Psoas muscle (tissue), 8 donors: ENCODE data around the gene ACSL6. TPM values are rescaled to one million over a fixed set of nuclear protein-coding genes. Genes with fewer than 3 reads are reported as not detected.

Experiments used
- ATAC-seq, 4 donors: fragments of 200-7000 bp; cut with Tn5 transposase; one replicate each; pipeline ENCODE4 v1.9.1; 2020; ENCODE audit warnings: moderate library complexity in 3 of 4, mild to moderate bottlenecking in 2 of 4
- DNase-seq, 2 donors: peaks; one replicate each; pipeline ENCODE4 v3.0.0-alpha.2; 2020
- H3K27ac ChIP-seq: fragments of 200-600 bp; one replicate; pipeline ENCODE4 v1.8.0; 2022
- H3K27me3 ChIP-seq, 3 donors: fragments of 200-600 bp in 1 of 3; one replicate each; pipeline versions ENCODE4 v1.6.1 to v1.8.0; 2013 to 2022; ENCODE audit warnings: low read length in 2 of 3, mild to moderate bottlenecking in 2 of 3, moderate library complexity in 1 of 3; ENCODE audit not compliant: insufficient read depth in 3 of 3
- H3K36me3 ChIP-seq, 2 donors: fragments of 200-600 bp in 1 of 2; one replicate each; pipeline versions ENCODE4 v1.6.1 to v1.8.0; 2013 to 2022; ENCODE audit warnings: low read depth in 1 of 2, mild to moderate bottlenecking in 1 of 2, moderate library complexity in 1 of 2; ENCODE audit not compliant: insufficient read depth in 1 of 2
- H3K4me1 ChIP-seq: fragments of 200-600 bp; one replicate; pipeline ENCODE4 v1.8.0; 2022
- H3K4me3 ChIP-seq: fragments of 200-600 bp; one replicate; pipeline ENCODE4 v1.8.0; 2022; ENCODE audit warnings: mild to moderate bottlenecking
- H3K9me3 ChIP-seq: fragments of 200-600 bp; one replicate; pipeline ENCODE4 v1.8.0; 2022
- CTCF ChIP-seq: fragments of 200-600 bp; IDR thresholded peaks from one replicate; pipeline ENCODE4 v1.8.0; 2022; ENCODE audit warnings: antibody characterized with exemption
- WGBS, 3 donors: extraction: QIAGEN DNeasy Blood & Tissue Kit; methylation state at CpG; one replicate each; pipeline versions ENCODE4 v1.1.6 to v1.1.7; 2013; 5-methylcytosine and 5-hydroxymethylcytosine counted together
- intact Hi-C, 2 donors: fragments of 100-400 bp; cut with DNase I; formaldehyde crosslinking; loops; one replicate each; pipeline versions ENCODE4 v1.11.0 to v1.14.2; 2022
- polyA plus RNA-seq, 3 donors: library from polyadenylated mRNA; stranded (reverse); fragments of 200-250 nt; gene quantifications; one replicate each; pipeline ENCODE4 v1.2.3, GENCODE V29; 2013
- total RNA-seq, 4 donors: library from RNA; stranded (reverse); fragmentation: NEBNext Ultra II Directional in 2 of 4; extraction: Animal tissue kit (Norgen Biotek cat#: 25700) in 2 of 4; gene quantifications; one replicate each; pipeline versions ENCODE4 v1.2.1 to v1.2.4, GENCODE V29; 2021 to 2023
- donor health status: healthy with polysubstance abuse.
- donor health status: DM: no; HTN: no; CAD: no; lungs with moderate emphysema.
- donor health status: Bipolar disorder and iron deficiency.
- donor health status: healthy.
- donor health status: DM: yes; HTN: yes; CAD: no.
- donor health status: DM: no; HTN: no; CAD: no.
- donor health status: DM: no; HTN: no; CAD: no.
- donor health status: DM: yes; HTN: yes; CAD: no.

Gene ACSL6
- total and polyA plus RNA-seq, 7 donors, result 0.12 to 2.2 (median 0.52) TPM

GRCh38 chr5:131974956-131975726, 36.3 kb downstream of the ACSL6 start:
- Histone ChIP-seq H3K27me3 (no peaks in the 10 kb centered on the region), H3K27ac (no peak overlapping the region), H3K36me3 (no peaks in the 10 kb centered on the region), H3K4me3 (no peak overlapping the region), H3K4me1 (no peaks in the 10 kb centered on the region), H3K9me3 (no peaks in the 10 kb centered on the region)
- intact Hi-C loops, result no loop called here
- no peak for TF ChIP-seq CTCF
- ATAC-seq (no peak), DNase-seq (no peak)
- 57 to 66% (median 58%) methylated on average over 12 of the region's 12 CpGs for WGBS, 3 donors

- Histone ChIP-seq H3K4me1 (no peaks in the 10 kb centered on the region), H3K4me3 (no peak overlapping the region), H3K9me3 (no peaks in the 10 kb centered on the region), H3K36me3 (no peaks in the 10 kb centered on the region), H3K27me3 (no peaks in the 10 kb centered on the region), H3K27ac (no peak overlapping the region)
- ATAC-seq (no peak), DNase-seq (no peak)
- 70 to 74% (median 71%) methylated on average over 5 of the region's 5 CpGs for WGBS, 3 donors
- TF ChIP-seq CTCF, result no peak
- intact Hi-C loops, result no loop called here
These were observed 36.9 kb downstream of the ACSL6 start for GRCh38 chr5:131974622-131974955.

GRCh38 chr5:131974016-131974415, 37.4 kb downstream of the ACSL6 start:
- no peak for ATAC-seq
- WGBS, 3 donors, result 83 to 100% (median 85%) methylated on average over 1 of the region's 1 CpG

GRCh38 chr5:131973089-131973712, 38.3 kb downstream of the ACSL6 start:
- 90 to 92% (median 91%) methylated on average over 9 of the region's 9 CpGs for WGBS, 3 donors
- no peak overlapping the region for H3K4me3 ChIP-seq
- no peak for TF ChIP-seq CTCF
- ATAC-seq, result no peak
- H3K9me3 ChIP-seq, result no peaks in the 10 kb centered on the region
- no peaks in the 10 kb centered on the region for H3K27me3 ChIP-seq
- no peaks in the 10 kb centered on the region for H3K4me1 ChIP-seq
- DNase-seq, result no peak
- H3K27ac ChIP-seq, result no peak overlapping the region
- intact Hi-C loops, result no loop called here
- H3K36me3 ChIP-seq, result no peaks in the 10 kb centered on the region

More at GRCh38 chr5:131974016-131974415, 37.4 kb downstream of the ACSL6 start:
- H3K4me3 ChIP-seq, result no peak overlapping the region
- TF ChIP-seq CTCF, result no peak
- H3K27me3 ChIP-seq, result no peaks in the 10 kb centered on the region
- no peaks in the 10 kb centered on the region for H3K9me3 ChIP-seq
- no peaks in the 10 kb centered on the region for H3K4me1 ChIP-seq
- intact Hi-C loops, result no loop called here
- H3K36me3 ChIP-seq, result no peaks in the 10 kb centered on the region
- DNase-seq, result no peak
- no peak overlapping the region for H3K27ac ChIP-seq
